GM06990 (cell line): ENCODE results near the gene BEST2.
"Not testable (repeated sequence)": the region's sequence is repeated elsewhere in the genome, so short reads cannot be mapped to it uniquely, and the experiment has no call there.

Experiments used
- DNase-seq: peaks from one replicate; pipeline ENCODE4 v3.0.0-alpha.2; 2011; ENCODE audit not compliant: insufficient read length; ENCODE audit errors: extremely low read depth
- H3K27me3 ChIP-seq: replicated peaks from 2 replicates; pipeline ENCODE4 v1.6.0; 2011; ENCODE audit warnings: low read length; ENCODE audit not compliant: control insufficient read depth, insufficient read depth
- H3K36me3 ChIP-seq: 2 replicates; pipeline ENCODE4 v1.5.1; 2011; ENCODE audit warnings: low read length; ENCODE audit not compliant: control insufficient read depth, insufficient read depth
- H3K4me3 ChIP-seq: replicated peaks from 2 replicates; pipeline ENCODE4 v1.5.1; 2011; ENCODE audit warnings: low read depth, mild to moderate bottlenecking, control low read depth, low read length
- CTCF ChIP-seq: IDR thresholded peaks from 2 replicates; pipeline ENCODE4 v1.5.1; 2011; ENCODE audit warnings: low read length, control low read depth, mild to moderate bottlenecking, inconsistent platforms; ENCODE audit not compliant: insufficient read depth, poor library complexity, severe bottlenecking

The BEST2 gene

GRCh38 chr19:12720851-12721655 lies 30.5 kb upstream of the BEST2 start:
- no peak for DNase-seq
- TF ChIP-seq CTCF = no peak
- H3K4me3 ChIP-seq = peak overlapping the region; percentile 90
- no peaks in the 10 kb centered on the region for H3K27me3 ChIP-seq
- peaks cover 5% of the 10 kb centered on the region for H3K36me3 ChIP-seq

- TF ChIP-seq CTCF = no peak
- peak; percentile 74 for DNase-seq
- Histone ChIP-seq H3K36me3 (peaks cover 2% of the 10 kb centered on the region), H3K27me3 (no peaks in the 10 kb centered on the region), H3K4me3 (peak overlapping the region; percentile 90)
These were observed 29.7 kb upstream of the BEST2 start for GRCh38 chr19:12721656-12722565.

DNA sequence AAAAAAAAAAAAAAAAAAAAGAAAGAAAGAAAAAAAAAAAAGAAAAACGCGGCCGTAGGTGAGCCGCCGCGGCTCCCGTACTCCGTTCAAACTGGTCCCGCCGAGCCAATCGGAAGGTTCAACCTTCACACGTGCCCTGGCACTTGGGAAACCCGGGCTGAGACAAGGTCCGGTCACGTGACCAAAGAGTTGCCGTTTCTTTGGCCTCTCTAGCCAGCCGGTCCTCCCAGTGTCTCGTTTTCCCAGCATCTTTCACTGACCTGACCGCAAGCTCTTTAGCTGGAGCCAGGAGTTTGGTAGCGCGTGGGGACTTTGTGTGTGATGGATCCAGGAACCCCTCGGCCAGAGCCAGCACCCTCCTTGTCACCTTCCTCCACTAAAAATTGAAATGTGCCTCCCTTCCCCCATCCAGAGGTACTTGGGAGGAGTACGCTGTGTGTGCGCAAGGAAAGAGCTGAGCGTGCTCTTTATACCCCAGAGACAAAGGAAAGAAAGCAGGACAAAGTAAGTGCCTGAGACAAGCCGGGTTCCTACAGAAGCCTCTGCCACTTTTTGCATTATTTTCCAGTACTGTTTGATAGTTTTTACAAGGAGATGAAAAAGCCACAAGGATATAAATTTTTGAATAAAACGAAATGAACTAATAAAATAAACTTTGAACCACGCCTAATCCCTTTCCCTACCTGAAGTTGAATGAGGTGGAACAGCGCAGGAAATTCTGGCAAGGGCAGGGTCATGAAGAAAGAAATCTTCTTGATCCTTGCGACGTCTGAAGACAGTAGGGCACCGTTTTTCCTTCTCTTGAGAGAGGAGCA lies 28.8 kb upstream of the BEST2 start:
- H3K4me3 ChIP-seq = peak overlapping the region; percentile 90
- peak; percentile 89 for DNase-seq
- no peak for TF ChIP-seq CTCF
- peaks cover 4% of the 10 kb centered on the region for H3K36me3 ChIP-seq
- H3K27me3 ChIP-seq = no peaks in the 10 kb centered on the region

GRCh38 chr19:12723381-12723640 lies 28.3 kb upstream of the BEST2 start:
- Histone ChIP-seq H3K4me3 (peak overlapping the region; percentile 90), H3K27me3 (no peaks in the 10 kb centered on the region), H3K36me3 (peaks cover 6% of the 10 kb centered on the region)
- no peak for DNase-seq
- TF ChIP-seq CTCF = no peak

- DNase-seq = peak; percentile 74
- TF ChIP-seq CTCF = no peak
These were observed 27.8 kb upstream of the BEST2 start, which contains the start of gene TNPO2 for GRCh38 chr19:12723641-12724426. Gene TNPO2, minus strand, starts transcription at chr19:12723932. Its CDS starts 2,955 bp downstream, at chr19:12720977.

GRCh38 chr19:12725612-12726011 lies 26.0 kb upstream of the BEST2 start:
- H3K4me3 ChIP-seq, H3K27me3 ChIP-seq, DNase-seq: not testable (repeated sequence)
- peaks cover 16% of the 10 kb centered on the region for H3K36me3 ChIP-seq

More at GRCh38 chr19:12723641-12724426, 27.8 kb upstream of the BEST2 start, which contains the start of gene TNPO2:
- Histone ChIP-seq H3K36me3 (peaks cover 6% of the 10 kb centered on the region), H3K4me3 (peak within 1 kb of the TSS; percentile 90), H3K27me3 (no peaks in the 10 kb centered on the region)
